Measurements from ENCODE around the gene PRKCH.

The PRKCH gene

GRCh38 chr14:61279082-61279481 is 42.3 kb upstream of the PRKCH start:
- H2AFZ ChIP-seq (ENCODE audit: low read length) = no peak overlapping the region
- H3K4me2 ChIP-seq (ENCODE audit: low read depth, low read length, poor library complexity, severe bottlenecking) = no peak overlapping the region
- no peaks in the 10 kb centered on the region for H3K9me3 ChIP-seq (ENCODE audit: insufficient read depth, low read depth, low read length)
- TF ChIP-seq EZH2phosphoT487 (IDR thresholded peaks at IDR 0.05; ENCODE audit: borderline replicate concordance) = no peak
- TF ChIP-seq, protein P1, sequence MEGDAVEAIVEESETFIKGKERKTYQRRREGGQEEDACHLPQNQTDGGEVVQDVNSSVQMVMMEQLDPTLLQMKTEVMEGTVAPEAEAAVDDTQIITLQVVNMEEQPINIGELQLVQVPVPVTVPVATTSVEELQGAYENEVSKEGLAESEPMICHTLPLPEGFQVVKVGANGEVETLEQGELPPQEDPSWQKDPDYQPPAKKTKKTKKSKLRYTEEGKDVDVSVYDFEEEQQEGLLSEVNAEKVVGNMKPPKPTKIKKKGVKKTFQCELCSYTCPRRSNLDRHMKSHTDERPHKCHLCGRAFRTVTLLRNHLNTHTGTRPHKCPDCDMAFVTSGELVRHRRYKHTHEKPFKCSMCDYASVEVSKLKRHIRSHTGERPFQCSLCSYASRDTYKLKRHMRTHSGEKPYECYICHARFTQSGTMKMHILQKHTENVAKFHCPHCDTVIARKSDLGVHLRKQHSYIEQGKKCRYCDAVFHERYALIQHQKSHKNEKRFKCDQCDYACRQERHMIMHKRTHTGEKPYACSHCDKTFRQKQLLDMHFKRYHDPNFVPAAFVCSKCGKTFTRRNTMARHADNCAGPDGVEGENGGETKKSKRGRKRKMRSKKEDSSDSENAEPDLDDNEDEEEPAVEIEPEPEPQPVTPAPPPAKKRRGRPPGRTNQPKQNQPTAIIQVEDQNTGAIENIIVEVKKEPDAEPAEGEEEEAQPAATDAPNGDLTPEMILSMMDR (conservative IDR thresholded peaks at IDR 0.05; ENCODE audit: low read length) = no peak
- H3F3A ChIP-seq (ENCODE audit: low read depth) = peaks cover 4% of the 10 kb centered on the region; the same call in 1 of the 2 replicates
- no peaks in the 10 kb centered on the region for H3K27me3 ChIP-seq (ENCODE audit: insufficient read depth, low read length, poor library complexity, severe bottlenecking)
- H3K9ac ChIP-seq (ENCODE audit: low read depth, low read length, poor library complexity, severe bottlenecking) = no peak overlapping the region
- no peaks in the 10 kb centered on the region for H3K79me2 ChIP-seq (ENCODE audit: insufficient read depth, low read length)
- no peaks in the 10 kb centered on the region for H3K36me3 ChIP-seq (ENCODE audit: insufficient read depth, low read length)
- H3K4me3 ChIP-seq (ENCODE audit: low read length, poor library complexity, severe bottlenecking) = no peak overlapping the region
- H4K20me1 ChIP-seq (ENCODE audit: insufficient read depth, low read length, poor library complexity, severe bottlenecking) = no peaks in the 10 kb centered on the region
- peaks cover 10% of the 10 kb centered on the region for H3K4me1 ChIP-seq (ENCODE audit: insufficient read depth, low read length, poor library complexity, severe bottlenecking)
- no peaks in the 10 kb centered on the region for H3K9me2 ChIP-seq (replicated peaks; ENCODE audit: low read depth, low read length)

- Histone ChIP-seq H3K4me2 (ENCODE audit: low read depth, low read length, poor library complexity, severe bottlenecking) (no peak overlapping the region), H3K9me2 (replicated peaks; ENCODE audit: low read depth, low read length) (no peaks in the 10 kb centered on the region), H3K4me1 (ENCODE audit: insufficient read depth, low read length, poor library complexity, severe bottlenecking) (peaks cover 20% of the 10 kb centered on the region), H3K9ac (ENCODE audit: low read depth, low read length, poor library complexity, severe bottlenecking) (no peak overlapping the region), H4K20me1 (ENCODE audit: insufficient read depth, low read length, poor library complexity, severe bottlenecking) (no peaks in the 10 kb centered on the region), H3K79me2 (ENCODE audit: insufficient read depth, low read length) (no peaks in the 10 kb centered on the region), H3K27me3 (ENCODE audit: insufficient read depth, low read length, poor library complexity, severe bottlenecking) (no peaks in the 10 kb centered on the region), H2AFZ (ENCODE audit: low read length) (no peak overlapping the region), H3K9me3 (ENCODE audit: insufficient read depth, low read depth, low read length) (no peaks in the 10 kb centered on the region), H3K36me3 (ENCODE audit: insufficient read depth, low read length) (no peaks in the 10 kb centered on the region), H3K4me3 (ENCODE audit: low read length, poor library complexity, severe bottlenecking) (no peak overlapping the region), H3F3A (ENCODE audit: low read depth) (peaks cover 6% of the 10 kb centered on the region; the same call in 1 of the 2 replicates)
- TF ChIP-seq, protein P1 (conservative IDR thresholded peaks at IDR 0.05; ENCODE audit: low read length) = no peak
These were observed 41.3 kb upstream of the PRKCH start for GRCh38 chr14:61280092-61280525.

DNA sequence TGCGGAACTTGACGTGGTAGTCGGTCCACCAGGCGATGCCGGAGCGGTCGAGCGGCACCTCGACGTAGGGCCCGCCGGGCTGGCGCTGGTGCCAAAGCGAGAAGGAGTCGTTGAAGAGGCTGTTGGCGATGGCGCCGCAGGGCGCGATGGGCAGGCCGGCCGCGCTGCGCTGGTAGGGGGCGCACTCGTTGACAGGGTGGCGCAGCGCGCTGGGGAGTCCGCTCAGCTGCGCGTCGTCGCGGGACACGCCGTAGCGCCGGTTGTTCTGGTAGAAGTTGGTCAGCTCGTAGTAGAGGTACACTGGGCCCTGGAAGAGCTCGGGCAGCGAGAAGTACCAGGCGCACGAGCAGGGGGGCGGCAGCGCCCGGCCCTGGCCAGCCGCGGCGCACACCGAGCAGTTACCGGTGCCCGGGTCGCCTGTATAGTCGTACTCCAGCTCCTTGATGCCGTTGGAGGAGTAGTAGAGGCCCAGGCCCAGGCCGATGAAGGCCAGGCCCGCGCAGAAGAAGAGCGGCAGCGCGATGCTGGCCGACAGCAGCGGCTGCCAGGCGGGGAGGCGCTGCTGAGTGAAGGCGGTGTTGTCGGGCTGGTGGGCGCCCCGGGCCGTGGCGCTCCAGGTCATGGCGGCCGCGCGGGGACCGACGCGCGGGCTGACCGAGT is 40.7 kb upstream of the PRKCH start:
- TF ChIP-seq, protein P1 (conservative IDR thresholded peaks at IDR 0.05; ENCODE audit: low read length) = no peak
- no peak for TF ChIP-seq EZH2phosphoT487 (IDR thresholded peaks at IDR 0.05; ENCODE audit: borderline replicate concordance)
- Histone ChIP-seq H3K4me3 (ENCODE audit: low read length, poor library complexity, severe bottlenecking) (no peak overlapping the region), H4K20me1 (ENCODE audit: insufficient read depth, low read length, poor library complexity, severe bottlenecking) (no peaks in the 10 kb centered on the region), H3K4me2 (ENCODE audit: low read depth, low read length, poor library complexity, severe bottlenecking) (no peak overlapping the region), H3K36me3 (ENCODE audit: insufficient read depth, low read length) (no peaks in the 10 kb centered on the region), H3K9me2 (replicated peaks; ENCODE audit: low read depth, low read length) (no peaks in the 10 kb centered on the region), H3F3A (ENCODE audit: low read depth) (peaks cover 6% of the 10 kb centered on the region; the same call in 1 of the 2 replicates), H3K4me1 (ENCODE audit: insufficient read depth, low read length, poor library complexity, severe bottlenecking) (peaks cover 24% of the 10 kb centered on the region), H3K79me2 (ENCODE audit: insufficient read depth, low read length) (no peaks in the 10 kb centered on the region), H2AFZ (ENCODE audit: low read length) (no peak overlapping the region), H3K9me3 (ENCODE audit: insufficient read depth, low read depth, low read length) (no peaks in the 10 kb centered on the region), H3K9ac (ENCODE audit: low read depth, low read length, poor library complexity, severe bottlenecking) (no peak overlapping the region), H3K27me3 (ENCODE audit: insufficient read depth, low read length, poor library complexity, severe bottlenecking) (no peaks in the 10 kb centered on the region)

Data from Loucy (cell line).